Stimulated activated CD8-positive, alpha-beta memory T cell treated with anti-CD3 and anti-CD28 coated beads, Interleukin-7, amount 100 ng/mL, for 4 hours (primary cell): ENCODE measurements around the gene MRPS25.

Experiments
- DNase-seq, 2 donors: peaks; one replicate each; pipeline ENCODE4 v3.0.0-alpha.2; 2020; ENCODE audit warnings: low read depth in 2 of 2

Gene MRPS25

DNA sequence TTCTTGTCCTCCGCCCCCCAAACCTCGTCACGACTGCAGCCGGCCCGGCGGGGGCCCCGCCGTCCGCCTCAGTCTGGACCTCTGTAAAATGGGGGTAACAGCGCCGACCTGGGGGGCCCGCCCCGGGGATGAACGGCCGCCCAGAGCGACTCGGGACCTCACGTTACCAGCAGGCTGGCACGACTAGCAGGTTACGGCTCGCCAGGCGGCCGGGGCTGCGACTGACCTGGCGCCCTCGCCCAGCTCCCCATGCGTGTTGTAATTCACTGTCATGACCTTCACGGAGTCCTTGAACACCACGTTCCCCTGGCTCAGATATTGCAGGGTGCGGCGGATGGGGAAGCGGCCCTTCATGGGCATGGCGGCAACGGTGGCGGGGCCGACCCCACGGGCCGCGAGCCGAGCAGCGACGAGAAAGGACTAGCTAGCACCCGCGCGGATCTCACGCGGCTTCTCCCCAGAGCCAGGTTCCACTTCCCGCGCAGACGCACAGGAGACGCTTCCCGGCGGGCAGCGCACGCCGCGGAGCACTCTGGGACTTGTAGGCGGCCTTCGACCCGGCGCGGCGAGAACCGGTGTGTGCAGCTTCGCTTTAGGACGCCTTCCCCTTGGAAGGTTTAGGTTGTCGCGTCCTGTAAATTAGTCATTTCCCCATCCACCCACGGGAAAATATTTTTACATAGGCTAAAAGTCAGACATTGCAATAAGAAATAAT, at the start of gene MRPS25:
Gene MRPS25 (minus strand): TSS at position 481 of the 715 bp plus-strand sequence. CDS start 121 bp downstream, at position 360.
- peak; percentile 80 to 86 for DNase-seq

DNA sequence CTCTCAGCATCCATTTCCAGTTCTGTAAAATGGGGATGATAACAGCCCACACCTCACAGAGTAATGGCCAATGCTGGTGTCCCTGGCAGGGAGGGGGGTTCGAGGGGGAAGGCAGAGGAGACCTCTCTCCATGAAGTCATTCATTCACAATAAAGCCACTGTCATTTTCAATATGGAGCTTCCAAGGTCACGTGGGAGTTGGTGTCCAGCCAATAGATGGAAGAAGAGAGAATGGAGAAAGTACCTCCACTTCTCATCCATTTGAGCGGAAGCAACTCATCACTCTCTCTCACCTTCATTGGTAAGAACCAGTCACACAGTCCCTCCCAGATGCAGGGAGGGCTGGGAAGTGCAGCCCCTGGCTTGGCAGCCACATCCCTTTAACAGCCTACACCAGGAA, 48.8 kb upstream of the MRPS25 start:
- no peak for DNase-seq

- no peak for DNase-seq
Observed at GRCh38 chr3:15113471-15113870, 48.4 kb upstream of the MRPS25 start.

DNA sequence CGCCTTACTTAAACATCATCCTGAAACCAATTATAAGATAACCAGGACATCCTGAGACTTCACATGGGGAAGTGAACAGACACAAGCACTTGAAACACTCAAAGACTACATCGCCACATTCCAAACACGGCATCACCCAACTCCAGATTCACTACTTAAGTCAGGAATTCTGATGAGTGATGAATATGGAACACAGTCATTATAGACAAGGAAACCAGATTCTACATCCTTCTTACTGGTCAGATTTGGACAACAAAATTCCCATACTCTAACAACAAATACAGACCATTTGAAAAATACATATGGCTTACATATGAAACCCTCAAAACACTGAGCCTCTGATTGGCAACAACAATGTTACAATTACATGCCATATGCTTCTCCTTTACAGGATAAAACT, 46.9 kb upstream of the MRPS25 start:
- no peak for DNase-seq

DNA sequence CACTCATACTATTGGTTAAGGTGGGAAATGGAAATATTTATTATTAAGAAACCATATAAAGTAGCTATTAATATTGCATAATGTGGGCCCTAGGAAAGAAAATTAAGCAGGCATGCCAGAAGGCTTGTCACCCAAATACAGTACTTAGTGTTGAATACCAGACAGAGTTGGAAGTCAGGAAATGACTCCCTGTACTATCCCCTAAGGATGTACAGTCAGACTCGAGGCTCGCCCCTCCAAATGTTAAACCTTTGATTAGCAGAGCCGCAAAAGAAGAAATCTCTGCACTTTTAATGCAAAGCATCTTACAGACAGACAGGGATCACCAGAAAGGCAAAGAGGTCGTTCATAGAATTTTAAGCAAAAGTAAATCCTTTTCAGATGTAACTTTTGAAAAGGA, 45.1 kb upstream of the MRPS25 start:
- DNase-seq = no peak

DNA sequence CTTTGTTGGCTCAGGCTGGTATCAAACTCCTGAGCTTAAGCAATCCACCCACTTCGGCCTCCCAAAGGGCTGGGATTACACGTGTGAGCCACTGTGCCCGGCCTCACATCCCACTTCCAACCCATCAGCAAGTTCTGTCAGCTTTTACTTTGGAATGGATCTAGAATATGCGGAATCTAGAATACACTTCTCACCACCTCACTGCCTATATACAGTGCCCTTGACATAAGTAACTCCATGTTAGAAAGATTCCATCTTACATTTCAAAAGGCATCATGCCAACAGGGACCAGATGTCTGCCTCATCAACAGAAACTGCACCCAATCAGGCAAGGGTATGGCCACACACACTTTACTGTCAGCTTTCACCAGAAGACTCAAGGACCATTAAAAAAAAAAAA, 43.8 kb upstream of the MRPS25 start:
- no peak for DNase-seq

DNA sequence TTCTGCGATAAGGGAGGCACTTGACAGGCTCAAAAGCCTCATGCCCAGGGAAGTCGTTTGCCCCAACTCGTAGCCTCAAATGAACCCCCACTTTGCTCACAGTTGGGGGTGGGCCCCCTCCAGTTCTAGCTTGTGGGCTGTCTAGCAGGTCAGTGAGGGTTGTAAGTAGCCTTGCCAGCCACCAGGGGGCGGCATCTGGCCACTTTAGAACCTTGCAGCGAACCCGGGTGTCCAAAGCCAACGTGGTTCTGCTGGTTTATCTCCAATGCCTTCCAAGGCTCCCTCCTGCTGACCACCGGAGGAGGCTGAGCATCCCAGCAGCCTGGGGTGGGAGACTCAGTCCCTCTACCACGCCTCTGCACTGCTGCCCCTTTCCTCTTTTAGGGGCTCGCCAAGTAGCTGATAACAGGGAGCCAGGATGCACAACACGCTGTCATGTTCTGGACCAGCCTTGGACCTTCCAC, 43.0 kb upstream of the MRPS25 start:
- peak; percentile 36 to 53 for DNase-seq

DNA sequence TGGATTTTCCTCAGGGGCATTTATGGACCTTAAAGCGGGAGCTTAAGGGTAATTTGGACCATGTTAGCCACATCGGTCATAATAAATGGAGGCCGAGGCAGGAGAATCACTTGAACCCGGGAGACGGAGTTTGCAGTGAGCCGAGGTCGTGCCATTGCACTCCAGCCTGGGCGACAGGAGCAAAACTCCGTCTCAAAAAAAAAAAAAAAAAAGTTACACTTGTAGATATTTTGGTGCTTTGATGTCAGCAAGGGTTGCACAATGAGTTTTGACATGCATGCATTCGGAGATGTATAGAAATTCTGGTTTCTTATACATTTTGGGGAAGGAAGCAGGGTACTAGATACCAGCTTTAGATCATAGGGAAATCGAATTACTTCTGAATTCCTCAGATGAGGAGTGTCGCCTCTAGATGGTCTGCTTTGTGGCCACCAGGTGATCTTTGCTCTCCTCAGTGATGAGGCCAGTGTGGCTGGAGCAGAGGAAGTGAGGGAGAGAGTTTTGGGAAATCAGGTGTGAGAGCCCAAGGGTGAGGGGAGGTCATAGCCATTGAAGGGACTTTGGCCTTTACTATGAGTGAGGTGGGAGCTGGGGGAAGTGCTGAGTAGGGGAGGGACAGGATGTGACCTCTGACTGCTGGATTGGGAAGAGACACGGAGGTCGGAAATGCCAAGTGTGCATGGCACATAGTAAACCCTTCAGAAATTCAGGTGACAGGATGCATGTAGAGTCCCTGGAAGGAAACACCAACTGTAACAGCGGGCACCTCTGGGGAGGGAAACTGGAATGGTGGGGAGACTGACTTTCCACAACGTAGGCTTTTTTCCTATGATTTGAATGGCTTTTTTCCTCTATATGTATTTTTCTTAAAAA, 42.2 kb upstream of the MRPS25 start:
- DNase-seq = no peak

- no peak for DNase-seq
Observed at GRCh38 chr3:15102836-15103235, 37.7 kb upstream of the MRPS25 start.

DNA sequence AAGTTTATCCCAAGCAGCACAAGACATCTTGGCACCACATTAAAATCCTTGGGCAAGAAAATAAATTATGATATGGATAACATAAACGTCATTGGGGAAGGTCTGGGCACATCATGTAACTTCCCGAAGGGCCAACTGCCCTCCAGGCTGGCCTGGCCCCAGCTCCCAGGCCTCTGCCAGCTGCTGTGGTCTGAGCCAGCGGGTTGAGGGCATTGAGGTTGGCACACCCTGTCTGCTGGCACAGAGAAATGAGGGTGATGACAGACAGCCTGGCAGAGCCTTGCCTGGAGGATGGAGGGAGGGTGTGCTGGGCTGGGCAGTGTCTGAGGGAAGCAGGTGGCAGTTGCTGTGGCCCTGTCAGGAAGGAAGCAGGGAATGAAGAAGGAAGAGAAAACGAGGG, 37.1 kb upstream of the MRPS25 start:
- no peak for DNase-seq

DNA sequence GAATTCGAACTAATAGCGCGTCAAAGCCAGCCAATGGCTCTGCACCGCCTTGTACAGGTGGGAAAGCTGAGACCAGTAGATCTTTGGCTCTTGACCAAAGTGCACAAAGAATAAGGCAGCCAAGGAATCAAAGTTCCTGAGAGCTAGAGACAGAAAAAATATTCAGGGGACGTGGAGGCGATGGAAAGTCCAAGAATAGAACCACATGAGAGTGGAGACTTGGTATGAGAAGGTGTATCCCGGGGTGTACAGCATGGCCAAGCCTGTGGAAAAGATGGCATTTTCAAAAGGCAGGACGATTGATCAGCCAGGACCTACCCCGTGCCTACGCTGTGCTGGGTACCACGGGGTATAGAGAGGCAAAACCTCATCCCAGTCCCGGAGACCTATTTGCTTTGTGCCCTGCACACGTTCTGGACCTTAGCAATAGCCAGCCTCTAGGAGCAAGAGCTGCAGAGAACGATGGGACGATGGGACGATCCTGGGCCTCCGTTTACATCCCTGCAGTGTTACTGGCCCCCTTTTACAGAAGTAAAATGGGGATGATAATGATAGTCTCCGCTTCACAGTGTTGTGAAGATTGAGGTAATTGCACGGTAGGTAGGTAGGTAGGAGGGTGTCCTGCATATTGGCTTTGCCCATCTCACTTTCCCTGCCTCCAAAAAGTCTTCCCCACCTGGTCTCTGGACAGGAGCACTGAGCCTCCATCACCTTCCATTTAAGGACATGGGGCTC, 34.4 kb upstream of the MRPS25 start:
- no peak for DNase-seq

DNA sequence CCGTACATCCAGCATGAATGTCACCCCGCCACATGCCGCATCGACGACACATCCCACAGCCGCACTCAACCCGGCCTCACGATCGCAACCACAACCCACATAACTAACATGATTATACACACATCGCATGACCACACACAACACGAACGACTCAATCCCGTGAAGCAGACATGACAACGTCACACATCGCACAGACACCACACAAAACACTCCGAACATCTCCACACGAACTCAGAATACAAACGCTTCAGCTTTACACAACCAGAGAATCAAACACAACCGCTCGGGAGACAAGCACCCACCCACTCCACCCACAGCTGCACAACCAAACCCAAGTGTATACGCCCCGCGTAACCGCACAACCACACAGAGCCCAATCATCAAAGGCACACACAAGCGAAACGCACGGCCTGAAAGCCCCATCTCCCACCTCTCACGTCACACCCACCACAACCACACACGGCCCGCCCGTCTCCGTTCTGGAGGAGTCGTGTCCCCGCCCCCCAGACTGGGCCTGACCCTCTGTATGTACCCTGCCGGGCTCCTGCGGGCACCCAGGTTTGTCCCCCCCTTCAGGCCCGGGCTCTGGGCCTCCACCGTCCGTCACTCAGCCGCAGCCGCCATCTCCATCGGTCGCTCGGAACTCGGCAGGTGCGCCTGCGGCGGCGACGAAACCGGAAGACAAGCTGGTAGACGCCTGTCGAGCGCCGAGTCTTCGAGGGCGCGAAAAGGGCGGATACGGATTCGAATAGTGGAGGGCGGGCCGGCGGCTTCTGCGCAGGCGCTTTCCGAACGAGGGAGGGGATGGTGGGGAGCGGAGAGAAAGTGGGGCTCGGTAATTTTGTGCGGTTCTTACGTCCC, 33.6 kb upstream of the MRPS25 start, which contains the start of gene RBSN:
Gene RBSN (minus strand): TSS at position 646 of the 861 bp plus-strand sequence. CDS start 3,028 bp downstream, outside the sequence.
- peak; percentile 92 to 94 for DNase-seq

- peak; percentile 1 to 12 for DNase-seq
Observed at GRCh38 chr3:15097891-15098290, 32.8 kb upstream of the MRPS25 start.

- DNase-seq = no peak
Observed at GRCh38 chr3:15096046-15096445, 30.9 kb upstream of the MRPS25 start.

GRCh38 chr3:15094187-15094875, 29.2 kb upstream of the MRPS25 start:
- DNase-seq = no peak

- no peak for DNase-seq
Observed at GRCh38 chr3:15092686-15093085, 27.6 kb upstream of the MRPS25 start.

DNA sequence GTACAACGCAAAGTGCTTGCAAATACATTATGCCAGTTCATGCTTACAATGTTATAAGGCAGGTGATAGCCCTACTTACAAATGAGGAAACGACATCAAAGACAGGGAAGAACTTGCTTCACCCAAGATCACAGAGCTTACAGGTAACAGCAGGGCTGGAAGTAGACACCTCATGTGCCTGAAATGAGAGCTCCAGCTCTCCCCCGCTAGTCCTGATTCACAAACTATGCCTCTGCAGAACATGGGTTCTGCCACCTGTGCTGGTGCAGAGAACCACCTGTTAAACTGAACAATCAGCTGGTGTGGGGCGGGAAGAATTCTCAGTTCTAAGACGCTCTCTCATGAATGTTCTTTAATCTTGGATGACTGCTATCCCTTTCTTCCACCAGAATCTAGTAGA, 26.5 kb upstream of the MRPS25 start:
- DNase-seq = no peak

DNA sequence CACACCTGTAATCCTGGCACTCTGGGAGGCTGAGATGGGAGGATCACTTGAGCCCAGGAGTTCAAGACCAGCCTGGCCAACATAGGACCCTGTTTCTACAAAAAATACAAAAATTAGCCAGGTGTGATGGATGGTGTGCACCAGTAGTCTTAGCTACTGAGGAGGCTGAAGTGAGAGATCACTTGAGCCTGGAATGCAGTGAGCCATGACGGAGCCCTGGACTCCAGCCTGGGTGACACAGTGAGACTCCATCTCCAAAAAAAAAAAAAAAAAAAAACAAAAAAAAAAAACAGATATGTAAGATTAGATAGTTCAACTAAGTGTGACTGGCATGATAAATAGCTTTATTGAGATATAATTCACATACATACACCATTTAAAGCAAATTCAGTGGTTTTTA, 24.1 kb upstream of the MRPS25 start:
- no peak for DNase-seq

DNA sequence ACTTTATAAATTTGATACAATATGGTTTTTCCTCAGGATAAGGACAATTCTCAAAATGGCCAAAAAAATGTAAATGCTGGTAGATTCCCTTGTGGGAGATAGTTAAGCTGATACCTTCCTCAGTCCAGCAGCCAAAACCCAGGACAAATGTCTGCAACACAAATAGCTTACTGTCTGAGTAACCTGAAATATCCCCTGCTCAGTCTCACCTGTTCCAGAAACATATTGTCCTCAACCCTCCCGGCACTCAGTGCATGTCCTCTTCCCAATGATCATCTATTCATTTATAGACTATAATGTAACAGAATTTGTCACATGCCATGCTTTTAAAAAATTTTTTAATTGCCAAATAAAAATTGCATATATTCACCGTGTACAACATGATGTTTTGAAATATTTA, 21.6 kb upstream of the MRPS25 start:
- no peak for DNase-seq

DNA sequence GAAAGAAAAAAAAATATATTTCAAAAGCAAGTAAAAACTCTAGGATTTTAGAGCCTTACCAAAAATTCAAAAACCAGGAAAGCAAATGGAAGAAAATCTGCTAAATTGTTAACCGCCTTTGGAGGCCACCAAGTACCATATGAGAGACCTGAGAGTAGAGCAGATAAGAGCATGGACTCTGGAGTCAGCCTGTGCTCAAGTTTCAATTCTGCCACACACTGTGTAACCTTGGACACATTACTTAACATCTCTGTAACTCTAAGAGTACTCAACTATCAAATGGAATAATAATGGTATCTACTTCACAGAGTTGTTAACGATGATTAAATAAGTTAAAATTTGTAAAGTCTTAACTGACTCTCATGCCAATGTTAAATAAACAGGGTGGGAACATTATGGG, 21.1 kb upstream of the MRPS25 start:
- no peak for DNase-seq

GRCh38 chr3:15083252-15083651, 18.1 kb upstream of the MRPS25 start:
- no peak for DNase-seq
